NOMO-1 (cell line): ENCODE results near the gene SEC14L6.
A peak's percentile ranks its signal among the peaks of the same experiment; 100 is the strongest.

Experiments
- DNase-seq, 2 experiments: peaks; one replicate each; lab custom pipeline; 2025; ENCODE audit not compliant: unreplicated experiment in 2 of 2; lab: John Stamatoyannopoulos, UW

Gene SEC14L6

DNA sequence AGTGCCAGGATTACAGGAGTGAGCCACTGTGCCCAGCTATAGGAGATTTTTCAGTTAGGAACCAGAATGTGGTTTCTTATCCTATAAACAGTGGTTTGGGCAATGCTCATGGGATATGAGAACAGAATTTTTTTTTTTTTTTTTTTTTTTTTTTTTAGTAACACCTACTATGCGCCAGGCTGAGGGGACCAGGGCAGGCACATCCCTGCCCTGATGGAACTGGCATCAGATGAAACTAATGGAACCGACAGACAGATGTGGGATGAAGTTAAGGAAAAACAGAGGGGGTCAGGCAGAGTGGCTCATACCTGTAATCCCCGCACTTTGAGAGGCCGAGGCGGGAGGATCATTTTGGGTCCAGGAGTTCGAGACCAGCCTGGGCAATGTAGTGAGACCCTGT is 45.9 kb downstream of the SEC14L6 start:
- DNase-seq = no peak

DNA sequence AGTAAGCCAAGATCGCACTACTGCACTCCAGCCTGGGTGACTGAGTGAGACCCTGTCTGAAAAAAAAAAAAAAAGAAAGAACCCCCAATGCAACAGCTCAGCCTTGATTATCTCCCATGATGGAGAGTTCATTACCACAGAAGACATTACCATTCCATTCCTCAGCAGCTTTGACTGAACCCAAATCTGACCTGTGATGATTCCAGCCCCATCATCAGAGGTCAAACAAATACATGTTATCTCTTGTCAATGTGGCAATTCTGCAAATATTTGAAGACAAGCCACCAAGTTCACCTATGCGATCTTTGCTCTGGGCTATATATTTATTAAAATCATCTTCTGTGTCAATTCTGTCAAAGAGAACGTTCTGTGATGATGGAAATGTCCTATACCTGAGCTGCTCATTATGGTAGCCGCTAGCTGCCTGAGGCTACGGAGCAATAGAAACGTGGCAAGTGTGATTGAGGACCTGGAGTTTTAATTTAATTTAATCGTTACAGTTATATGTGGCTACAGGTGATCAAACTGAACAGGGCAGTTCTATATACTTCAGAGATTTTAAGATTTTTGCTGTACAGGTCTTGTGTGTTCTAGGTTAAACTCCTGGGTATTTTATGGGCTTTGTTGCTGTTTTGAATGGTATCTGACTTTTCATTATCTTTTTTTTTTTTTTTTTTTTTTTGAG is 48.9 kb downstream of the SEC14L6 start:
- DNase-seq = no peak

DNA sequence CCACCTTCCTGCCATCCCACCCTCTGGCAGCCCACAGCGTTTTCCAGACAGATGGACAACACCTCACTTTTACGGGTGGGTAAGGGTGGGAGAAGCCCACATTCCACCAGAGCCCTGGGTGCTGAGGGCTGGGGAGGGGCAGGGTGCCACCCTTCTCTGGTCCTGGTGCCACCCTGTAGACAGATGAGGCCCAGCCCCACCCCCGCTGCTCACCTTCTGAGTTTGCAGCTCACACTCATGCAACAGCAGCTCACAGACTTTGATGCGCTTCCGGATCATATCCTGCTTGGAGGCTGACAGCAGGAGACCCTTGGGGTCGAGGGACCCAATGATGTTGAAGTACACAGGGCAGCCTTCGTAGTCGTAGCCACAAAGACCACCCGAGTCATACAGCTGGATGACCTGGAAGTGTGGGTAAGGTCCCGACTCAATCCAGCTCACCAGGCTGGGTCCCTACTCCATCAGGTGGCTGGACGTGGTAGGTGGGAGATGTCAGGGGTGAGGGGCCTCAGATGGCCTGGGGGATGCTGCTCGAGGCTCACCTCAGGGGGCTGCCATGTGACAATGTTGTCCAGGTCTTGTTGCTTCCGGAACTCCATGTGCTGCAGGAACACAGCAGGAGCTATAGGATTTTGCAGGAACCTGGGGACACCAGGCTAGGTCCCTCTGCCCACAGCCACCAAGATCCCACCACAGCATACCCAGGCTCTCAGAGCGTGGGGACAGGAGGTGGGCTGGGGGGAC is 51.3 kb downstream of the SEC14L6 start:
- no peak for DNase-seq

DNA sequence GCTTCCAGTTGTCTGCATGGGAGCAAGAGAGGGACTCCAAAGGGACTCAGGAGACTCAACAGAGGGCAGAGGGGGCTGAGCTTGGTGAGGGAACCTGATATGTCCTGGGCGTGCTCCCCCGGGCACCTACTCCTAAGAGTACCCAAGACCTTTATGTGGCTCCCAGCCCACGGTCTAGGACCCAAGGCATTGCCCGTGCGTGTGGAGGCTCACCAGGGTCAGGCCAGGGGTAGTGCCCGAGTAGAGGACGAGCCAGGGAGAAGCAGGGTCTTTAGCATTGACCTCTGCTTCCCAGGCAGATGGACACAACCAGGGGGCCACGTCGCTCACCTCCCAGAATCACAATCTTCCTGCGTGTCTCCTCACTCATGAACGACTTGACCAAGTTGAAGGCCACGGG is 54.4 kb downstream of the SEC14L6 start:
- DNase-seq = no peak

DNA sequence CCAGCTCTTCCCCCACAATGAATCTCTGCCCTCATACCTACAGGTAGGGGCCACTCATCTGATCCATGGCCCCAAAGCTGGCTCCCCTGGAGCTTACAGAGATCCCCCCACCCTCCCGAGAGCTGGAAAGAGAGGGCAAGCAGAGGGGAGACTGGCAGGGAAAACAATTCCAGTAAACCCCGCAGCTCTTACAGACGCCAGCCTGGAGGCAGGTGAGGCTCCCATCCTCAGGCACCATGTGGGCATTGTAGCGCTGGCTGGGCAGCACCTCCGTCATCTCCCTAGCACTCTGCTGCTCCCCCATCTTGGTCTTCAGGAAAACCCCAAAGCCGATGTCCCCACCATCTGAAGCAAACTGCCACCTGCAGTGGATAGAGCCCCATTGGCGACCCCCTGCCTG is 55.2 kb downstream of the SEC14L6 start:
- no peak for DNase-seq

DNA sequence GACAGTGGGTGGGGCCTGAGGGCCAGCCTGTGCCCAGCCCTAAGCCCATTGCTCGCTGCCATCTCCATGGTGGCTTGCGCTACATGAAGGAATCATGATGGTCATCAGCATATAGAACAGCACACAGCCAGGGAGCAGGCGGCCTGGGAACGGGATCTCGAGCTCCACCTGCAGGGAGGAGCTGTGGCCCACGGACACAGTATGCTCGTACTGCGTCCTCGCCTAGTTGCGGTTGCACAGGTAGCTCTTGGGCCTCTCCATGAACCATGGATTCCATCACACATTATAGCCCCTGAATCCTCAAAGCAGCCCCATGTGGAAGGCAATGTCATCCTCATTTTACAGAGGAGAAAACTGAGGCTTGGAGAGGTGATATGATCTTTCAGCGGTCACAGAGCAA is 56.1 kb downstream of the SEC14L6 start:
- DNase-seq = no peak

DNA sequence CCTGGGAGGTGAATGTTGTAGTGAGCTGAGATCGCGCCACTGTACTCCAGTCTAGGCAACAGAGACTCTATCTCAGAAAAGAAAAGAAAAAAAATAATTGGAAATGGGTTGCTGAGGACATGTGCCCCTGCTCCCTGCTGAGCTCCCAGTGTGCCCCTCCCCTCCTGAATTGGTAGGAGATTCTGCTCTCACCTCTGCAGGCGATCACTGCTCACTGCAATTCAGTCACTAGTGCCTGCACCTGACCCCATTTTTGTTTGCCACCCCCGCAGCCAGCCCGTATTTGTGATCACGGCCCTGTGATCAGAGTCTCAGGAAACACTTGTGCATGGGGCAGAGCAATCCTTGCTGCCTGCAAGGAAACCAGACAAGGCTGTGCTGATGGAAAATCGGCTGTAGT is 58.4 kb downstream of the SEC14L6 start:
- DNase-seq = no peak

DNA sequence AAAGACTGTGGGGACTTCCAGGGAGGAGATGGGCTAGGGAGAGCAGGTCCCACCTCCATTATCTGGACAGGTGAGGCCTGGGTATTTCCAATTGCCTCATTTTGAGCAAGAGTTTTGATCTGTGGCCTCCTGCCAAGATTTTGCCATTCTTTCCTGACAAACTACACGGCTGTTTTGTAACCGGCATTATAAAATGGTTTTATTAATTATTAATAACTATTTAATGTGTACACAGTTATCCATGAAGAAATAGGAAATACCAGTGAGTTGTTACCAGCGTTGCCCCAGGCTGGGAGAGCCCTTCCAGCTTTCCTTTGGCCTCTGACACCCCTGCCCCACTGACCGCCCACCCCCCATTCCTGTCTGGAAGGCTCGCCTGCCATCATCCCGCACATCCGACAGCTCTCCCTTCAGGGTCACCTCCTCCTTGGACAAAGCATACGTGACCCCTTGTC is 59.9 kb downstream of the SEC14L6 start:
- no peak for DNase-seq

DNA sequence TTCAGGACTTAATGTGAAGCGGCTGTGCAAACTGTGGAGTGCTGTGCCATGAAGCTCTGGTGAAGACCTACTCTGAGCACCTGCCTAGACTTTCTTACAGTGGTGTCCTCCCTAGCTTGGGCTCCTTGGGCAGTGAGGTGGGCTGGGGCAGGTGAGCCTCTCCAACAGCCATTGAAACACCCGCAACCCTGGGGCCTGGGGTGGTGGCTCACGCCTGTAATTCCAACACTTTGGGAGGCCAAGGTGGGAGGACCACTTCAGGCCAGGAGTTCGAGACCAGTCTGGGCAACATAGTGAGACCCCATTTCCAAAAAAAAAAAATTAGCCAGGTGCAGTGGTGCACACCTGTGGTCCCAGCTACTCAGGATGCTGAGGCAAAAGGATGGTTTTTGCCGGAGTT is 60.4 kb downstream of the SEC14L6 start:
- no peak for DNase-seq

DNA sequence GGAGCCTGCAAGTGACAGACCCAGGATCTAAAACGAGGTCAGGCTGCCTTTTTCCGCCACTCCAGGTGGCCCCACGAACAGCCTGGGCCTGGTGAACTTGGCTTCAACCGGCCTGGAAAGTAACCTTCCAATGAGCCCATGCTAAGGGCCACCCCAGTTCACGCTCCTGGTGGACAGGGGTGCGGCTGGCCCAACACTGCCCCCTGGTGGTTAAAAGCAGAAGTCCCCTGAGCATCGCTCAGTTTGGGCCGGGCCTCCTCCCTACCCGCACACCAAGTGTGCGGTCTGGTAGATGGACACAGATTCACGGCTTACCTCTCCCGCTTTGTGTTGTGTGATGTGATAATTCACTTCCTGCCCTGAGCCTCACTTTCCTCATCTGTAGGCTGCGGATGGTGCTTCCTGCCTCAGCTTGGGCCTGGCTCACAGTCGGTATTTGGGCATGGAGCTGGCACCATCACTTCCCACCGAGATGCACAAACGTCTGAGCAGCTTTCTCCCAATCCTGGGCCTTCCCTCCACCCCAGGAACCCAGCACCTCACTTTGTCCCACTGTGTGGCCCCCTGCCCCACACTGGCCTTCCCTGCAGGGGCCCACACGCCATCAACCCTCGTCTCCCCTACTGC is 61.1 kb downstream of the SEC14L6 start:
- peak; percentile 37 to 38 for DNase-seq

DNA sequence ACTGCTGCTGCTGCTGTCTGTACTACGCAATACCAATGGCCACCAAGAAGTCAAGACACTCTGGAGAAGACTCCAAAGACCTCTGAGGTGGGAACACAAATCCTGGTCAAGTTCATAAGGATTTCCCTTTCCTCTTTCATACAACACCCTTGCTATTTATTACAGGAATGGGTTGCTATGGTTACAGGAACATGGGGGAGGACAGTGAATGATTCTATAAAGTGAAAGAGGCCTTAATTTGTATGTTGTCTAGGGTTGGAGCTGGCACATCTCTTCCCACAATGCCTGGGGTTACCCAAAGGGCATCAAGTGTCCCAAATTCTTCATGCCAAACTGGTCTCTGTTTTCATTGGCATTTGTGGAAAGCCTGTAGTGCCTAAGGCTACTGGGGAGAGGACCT is 63.4 kb downstream of the SEC14L6 start:
- no peak for DNase-seq

DNA sequence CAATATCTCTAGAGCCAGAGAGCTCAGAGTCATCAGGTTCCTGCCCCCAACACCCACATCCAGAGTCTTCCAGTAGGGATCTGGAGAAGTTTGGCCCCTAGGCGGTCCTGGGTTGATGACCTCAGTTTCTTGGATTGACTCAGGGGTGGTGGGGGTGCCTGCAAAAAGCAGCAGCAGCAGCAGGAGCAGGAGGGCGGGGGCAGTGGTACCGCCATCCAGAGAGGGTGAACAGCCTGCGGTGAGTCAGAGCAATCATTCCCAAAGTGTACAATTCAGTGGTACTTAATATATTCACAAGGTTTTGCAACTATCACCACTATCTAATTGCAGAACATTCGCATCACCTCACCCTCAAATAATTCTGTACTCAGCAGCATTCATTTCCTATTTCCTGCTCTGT is 64.8 kb downstream of the SEC14L6 start:
- DNase-seq = no peak

DNA sequence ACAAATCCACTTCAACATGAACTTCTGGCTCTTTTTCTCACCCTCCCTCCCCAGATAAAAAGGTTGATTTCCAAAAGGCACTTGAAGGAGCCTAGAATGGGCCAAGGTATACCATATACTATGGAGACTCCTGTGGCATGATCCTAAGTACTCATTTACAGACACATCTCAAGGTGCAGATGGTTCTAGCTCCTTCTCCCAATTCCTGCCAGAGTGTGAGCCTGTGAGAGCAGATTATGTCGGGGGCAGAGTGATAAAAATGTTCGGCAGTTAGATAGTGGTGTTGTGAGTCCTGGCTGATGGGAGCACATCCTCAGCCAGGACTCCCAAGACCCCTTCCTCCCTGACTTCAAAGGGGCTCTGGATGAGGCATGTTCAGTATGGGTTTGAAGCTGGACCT is 66.6 kb downstream of the SEC14L6 start:
- no peak for DNase-seq

DNA sequence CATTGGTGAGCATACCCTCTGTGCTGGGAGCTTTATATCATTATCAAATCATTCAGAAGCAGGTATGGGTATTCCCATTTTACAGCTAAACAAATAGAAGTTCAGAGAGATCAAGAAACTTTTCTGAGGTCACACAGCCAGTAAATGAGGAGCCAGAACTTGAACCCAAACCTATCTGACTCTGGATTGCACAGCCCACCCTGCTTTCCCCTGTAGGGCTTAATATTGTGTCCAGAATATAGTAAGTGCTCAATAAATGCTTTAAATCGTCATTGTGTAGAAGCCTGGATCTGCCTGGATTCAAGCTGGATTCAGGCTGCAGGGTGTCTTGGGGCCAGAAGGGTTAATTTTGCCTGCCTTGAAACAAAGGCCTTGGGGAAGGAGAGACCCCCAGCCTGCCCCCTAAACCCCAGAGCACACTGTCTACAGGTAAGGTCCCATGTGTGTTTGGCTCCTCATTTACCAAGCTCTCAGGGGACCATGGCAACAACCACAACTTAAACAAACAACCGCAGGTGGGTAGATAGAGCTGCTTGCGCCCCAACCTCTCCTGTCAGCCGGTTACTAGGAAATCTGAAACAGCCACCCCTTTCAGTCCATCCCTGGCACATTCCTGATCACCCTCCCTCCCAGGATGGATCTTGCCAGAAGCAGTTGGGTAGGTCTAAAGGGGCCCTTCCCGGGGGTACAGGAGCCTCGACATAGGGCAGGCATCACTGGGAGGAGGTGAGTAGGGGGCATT is 71.7 kb downstream of the SEC14L6 start:
- DNase-seq = no peak

DNA sequence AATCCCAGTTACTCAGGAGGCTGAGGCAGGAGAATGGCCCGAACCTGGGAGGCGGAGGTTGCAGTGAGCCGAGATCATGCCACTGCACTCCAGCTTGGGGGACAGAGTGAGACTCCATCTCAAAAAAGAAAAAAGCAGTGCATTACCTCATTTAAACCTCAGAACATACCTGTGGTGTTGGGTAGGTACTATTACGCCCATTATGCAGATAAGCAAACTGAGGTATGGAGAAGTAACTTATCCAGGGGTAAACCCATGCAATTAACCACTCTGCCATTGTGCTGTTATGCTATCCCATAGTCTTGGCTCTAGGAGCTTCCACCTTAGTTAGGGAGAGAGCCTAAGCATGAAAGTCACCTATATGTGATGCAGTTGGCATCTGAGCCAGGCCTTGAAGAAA is 72.4 kb downstream of the SEC14L6 start:
- no peak for DNase-seq

DNA sequence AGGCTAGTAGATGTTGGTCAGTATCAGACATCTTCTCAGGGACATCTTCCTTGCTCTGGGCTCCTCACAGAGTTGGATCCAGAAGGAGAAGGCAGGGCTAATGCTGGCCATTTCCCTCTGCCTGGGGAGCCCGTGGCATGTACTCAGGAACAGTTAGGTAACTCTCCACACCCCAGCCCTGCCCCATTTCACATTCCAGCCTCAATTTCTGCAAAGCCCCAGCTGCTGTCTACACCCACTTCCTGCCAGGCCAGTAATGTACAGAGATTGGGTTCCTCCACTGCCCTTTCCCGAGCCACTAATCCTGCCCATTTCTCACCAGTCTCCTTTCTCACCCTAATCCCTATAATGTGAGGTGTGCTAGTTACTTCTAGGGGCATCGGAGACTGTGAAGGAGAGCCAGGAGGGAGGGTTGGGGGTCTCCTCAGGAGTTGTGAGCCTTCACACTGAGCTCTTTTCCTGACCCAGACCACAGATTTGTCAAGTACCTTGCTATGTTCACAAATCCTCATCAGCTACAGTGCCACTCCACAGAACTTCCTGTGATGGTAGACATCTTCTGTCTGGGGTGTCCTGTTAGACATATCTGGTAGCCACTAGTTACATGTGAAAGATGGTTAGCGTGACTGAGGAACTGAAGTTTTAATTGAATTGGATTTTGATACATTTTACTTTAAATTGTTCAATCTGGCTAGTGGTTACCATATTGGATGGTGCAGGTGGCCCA is 73.4 kb downstream of the SEC14L6 start:
- DNase-seq = no peak
